Loucy (cell line): ENCODE measurements around the gene MARCHF4.

Experiments used
- CTCF ChIP-seq: fragments of 200-600 bp; sonication (generic); conservative IDR thresholded peaks from 2 replicates; pipeline ENCODE4 v1.5.1; 2014; ENCODE audit warnings: mild to moderate bottlenecking, antibody characterized with exemption, low read length
- EZH2phosphoT487 ChIP-seq: fragments of 200-600 bp; IDR thresholded peaks from 2 replicates; pipeline ENCODE4 v1.6.1; 2018; ENCODE audit warnings: antibody characterized with exemption, mild to moderate bottlenecking, moderate library complexity, borderline replicate concordance

- TF ChIP-seq CTCF, result no peak
- no peak for TF ChIP-seq EZH2phosphoT487
Measured at GRCh38 chr2:216365518-216365917, 6.8 kb downstream of the MARCHF4 start.
